Caco-2 (cell line): ENCODE results near the gene ERI2. TPM values are rescaled to one million over a fixed set of nuclear protein-coding genes. Genes with fewer than 3 reads are reported as not detected.

Experiments
- BruUV-seq: library from RNA; stranded (reverse); fragments of 400-500 nt; replicated peaks from 2 replicates; lab custom pipeline; 2021; lab: Mats Ljungman, UMichigan
- CTCF ChIA-PET: fragments of 300-600 bp; sonication (Branson Sonifier 250); formaldehyde crosslinking; loops from one replicate; lab custom pipeline; 2022; ENCODE audit warnings: antibody characterized with exemption; lab: Charles Lee
- POLR2A ChIA-PET: fragments of 300-600 bp; sonication (Branson Sonifier 250); formaldehyde crosslinking; loops from one replicate; lab custom pipeline; 2022; ENCODE audit warnings: antibody characterized with exemption; lab: Charles Lee
- DNase-seq, 2 experiments: peaks; one replicate each; pipeline versions ENCODE4 v3.0.0 to v3.0.0-alpha.2; 2020 to 2022
- H3K27me3 ChIP-seq: replicated peaks from 2 replicates; pipeline ENCODE4 v1.6.0; 2011; ENCODE audit warnings: low read length; ENCODE audit not compliant: control insufficient read depth, insufficient read depth
- H3K36me3 ChIP-seq: 2 replicates; pipeline ENCODE4 v1.5.1; 2011; ENCODE audit warnings: low read length; ENCODE audit not compliant: control insufficient read depth, insufficient read depth
- H3K4me1 ChIP-seq: fragments of 250-450 bp; sonication (Bioruptor Pico); 2 replicates; pipeline ENCODE4 v1.5.1; 2020; ENCODE audit warnings: mild to moderate bottlenecking
- H3K4me3 ChIP-seq: 2 replicates; pipeline ENCODE4 v1.5.1; 2011; ENCODE audit warnings: low read depth, mild to moderate bottlenecking, control low read depth, low read length
- H3K9me3 ChIP-seq: fragments of 250-450 bp; sonication (Bioruptor Pico); 2 replicates; pipeline ENCODE4 v1.5.1; 2020; ENCODE audit warnings: mild to moderate bottlenecking, moderate library complexity
- H3K27ac Mint-ChIP-seq: one replicate; pipeline ENCODE4 v1.8.0; 2022; ENCODE audit warnings: mixed read lengths; ENCODE audit not compliant: unreplicated experiment
- H3K27me3 Mint-ChIP-seq: one replicate; pipeline ENCODE4 v1.8.0; 2022; ENCODE audit warnings: mixed read lengths; ENCODE audit not compliant: insufficient read depth, unreplicated experiment
- H3K36me3 Mint-ChIP-seq: one replicate; pipeline ENCODE4 v1.8.0; 2022; ENCODE audit warnings: mild to moderate bottlenecking, mixed read lengths; ENCODE audit not compliant: insufficient read depth, unreplicated experiment
- H3K4me1 Mint-ChIP-seq: one replicate; pipeline ENCODE4 v1.8.0; 2022; ENCODE audit warnings: low read depth, mixed read lengths; ENCODE audit not compliant: unreplicated experiment
- H3K4me3 Mint-ChIP-seq: one replicate; pipeline ENCODE4 v1.8.0; 2022; ENCODE audit warnings: mild to moderate bottlenecking, moderate library complexity, mixed read lengths; ENCODE audit not compliant: unreplicated experiment
- H3K9me3 Mint-ChIP-seq: one replicate; pipeline ENCODE4 v1.8.0; 2022; ENCODE audit warnings: mixed read lengths; ENCODE audit not compliant: unreplicated experiment
- CTCF ChIP-seq, 2 experiments: fragments of 200-600 bp in 1 of 2; IDR thresholded peaks; 1 replicate in 1 of 2; 2 replicates in 1 of 2; pipeline versions ENCODE4 v1.5.1 to v1.8.0; 2011 to 2022; ENCODE audit warnings: antibody characterized with exemption in 1 of 2, control low read depth in 1 of 2, inconsistent platforms in 1 of 2, low read depth in 1 of 2, low read length in 1 of 2, mild to moderate bottlenecking in 1 of 2, moderate library complexity in 1 of 2; ENCODE audit not compliant: insufficient read depth in 1 of 2, severe bottlenecking in 1 of 2, unreplicated experiment in 1 of 2
- intact Hi-C: fragments of 100-400 bp; cut with micrococcal nuclease; formaldehyde crosslinking; loops from one replicate; pipeline ENCODE4 v1.10.0; 2022; ENCODE audit not compliant: unreplicated experiment
- total RNA-seq: library from RNA; stranded (reverse); gene quantifications from 2 replicates; pipeline ENCODE4 v1.2.3, GENCODE V29; 2022

ERI2 gene
- total RNA-seq, 1 experiment from 2014 or later: 24.6 TPM

DNA sequence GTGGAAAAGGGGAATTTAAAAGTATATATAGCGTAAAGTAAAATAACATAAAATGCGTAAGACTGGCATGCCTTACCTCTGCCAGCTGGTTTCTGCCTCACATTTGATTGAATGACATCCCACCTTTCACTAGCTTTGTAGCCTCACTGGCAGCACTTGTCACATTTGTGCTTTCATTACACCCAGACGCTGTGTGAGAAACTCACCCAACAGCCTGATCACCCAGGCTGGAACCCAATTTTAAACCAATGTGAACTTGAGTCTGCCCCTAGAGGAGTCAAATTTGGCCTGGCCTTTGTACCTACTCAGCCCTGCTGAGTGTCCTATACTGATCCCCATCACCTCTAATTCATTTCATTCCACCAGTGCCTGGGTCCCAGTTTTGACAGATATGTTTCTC, 59.8 kb downstream of the ERI2 start:
- no peaks in the 10 kb centered on the region for H3K36me3 ChIP-seq
- Mint-ChIP-seq H3K27me3 (no peaks in the 10 kb centered on the region), H3K36me3 (peaks cover 7% of the 10 kb centered on the region), H3K27ac (no peak overlapping the region), H3K9me3 (peaks cover 12% of the 10 kb centered on the region), H3K4me3 (no peak overlapping the region), H3K4me1 (no peaks in the 10 kb centered on the region)
- no peaks in the 10 kb centered on the region for H3K27me3 ChIP-seq
- peaks cover 4% of the 10 kb centered on the region; the same call in 1 of the 2 replicates for H3K9me3 ChIP-seq
- no peaks in the 10 kb centered on the region for H3K4me1 ChIP-seq
- no peak for DNase-seq
- H3K4me3 ChIP-seq: no peak overlapping the region
- POLR2A ChIA-PET: no interaction called here
- TF ChIP-seq CTCF (IDR thresholded peaks at IDR 0.05; ENCODE audit: insufficient read depth in 1 of 2, low read depth in 1 of 2, low read length in 1 of 2, severe bottlenecking in 1 of 2, unreplicated experiment in 1 of 2): no peak
- intact Hi-C loops: no loop called here
- BruUV-seq: no TSS peak
- CTCF ChIA-PET: no interaction called here

Other genes starting within 250 kb of the ERI2 start
- gene ACSM2B, start 230.1 kb downstream of the ERI2 start, total RNA-seq: 0.56 and 1.4 TPM in 2 replicates
- not detected in 2 replicates for gene ACSM1, start 108.8 kb downstream of the ERI2 start, total RNA-seq
- 27.2 and 29.5 TPM in 2 replicates for gene THUMPD1, start 64.7 kb downstream of the ERI2 start, total RNA-seq
- 6.9 TPM in 2 replicates for gene ACSM3, start 42.5 kb downstream of the ERI2 start, total RNA-seq
- gene REXO5, start 55 bp upstream of the ERI2 start, total RNA-seq: 6.9 and 7.3 TPM in 2 replicates
- gene DCUN1D3, start 93.9 kb upstream of the ERI2 start, total RNA-seq: 16.4 and 19.2 TPM in 2 replicates
- 40.3 and 46.1 TPM in 2 replicates for gene LYRM1, start 94.3 kb upstream of the ERI2 start, total RNA-seq